Measurements from ENCODE around the gene PACS2. TPM values are rescaled to one million over a fixed set of nuclear protein-coding genes. Genes with fewer than 3 reads are reported as not detected.

Gene PACS2
- total RNA-seq, 4 donors from 2014 or later = 61.5 to 91.1 (median 74.7) TPM

GRCh38 chr14:105304565-105304964 is 10.0 kb upstream of the PACS2 start:
- WGBS, 2 donors (ENCODE audit: low coverage in 1 of 2) = 70 to 78% methylated on average over 9 of the region's 9 CpGs
- TF ChIP-seq POLR2A (IDR thresholded peaks at IDR 0.05) = no peak
- TF ChIP-seq CTCF (IDR thresholded peaks at IDR 0.05) = no peak
- TF ChIP-seq POLR2AphosphoS5 (IDR thresholded peaks at IDR 0.05) = no peak
- TF ChIP-seq EP300 (IDR thresholded peaks at IDR 0.05) = no peak
- Histone ChIP-seq H3K9me3 (no peaks in the 10 kb centered on the region), H3K36me3 (no peaks in the 10 kb centered on the region), H3K4me3 (no peak overlapping the region), H3K27me3 (no peaks in the 10 kb centered on the region), H3K27ac (no peak overlapping the region), H3K4me1 (peaks cover 0 to 13% (median 4%) of the 10 kb centered on the region in 3 donors)
- no peak for ATAC-seq

- Histone ChIP-seq H3K27me3 (no peaks in the 10 kb centered on the region), H3K27ac (no peak overlapping the region), H3K36me3 (no peaks in the 10 kb centered on the region), H3K9me3 (no peaks in the 10 kb centered on the region), H3K4me3 (no peak overlapping the region), H3K4me1 (peaks cover 0 to 6% (median 0%) of the 10 kb centered on the region in 3 donors)
- ATAC-seq = no peak
- WGBS, 2 donors (ENCODE audit: low coverage in 1 of 2) = 60 to 79% methylated on average over 4 to 9 of the region's 9 CpGs
- TF ChIP-seq CTCF (IDR thresholded peaks at IDR 0.05) = no peak
- TF ChIP-seq POLR2A (IDR thresholded peaks at IDR 0.05) = no peak
- no peak for TF ChIP-seq POLR2AphosphoS5 (IDR thresholded peaks at IDR 0.05)
- TF ChIP-seq EP300 (IDR thresholded peaks at IDR 0.05) = no peak
Observed at GRCh38 chr14:105305345-105305744, 9.2 kb upstream of the PACS2 start.

GRCh38 chr14:105305791-105306190 is 8.8 kb upstream of the PACS2 start:
- Histone ChIP-seq H3K9me3 (no peaks in the 10 kb centered on the region), H3K4me3 (no peak overlapping the region), H3K27me3 (no peaks in the 10 kb centered on the region), H3K27ac (no peak overlapping the region), H3K36me3 (no peaks in the 10 kb centered on the region), H3K4me1 (peaks cover 0 to 6% (median 0%) of the 10 kb centered on the region in 3 donors)
- no peak for TF ChIP-seq POLR2A (IDR thresholded peaks at IDR 0.05)
- no peak for TF ChIP-seq EP300 (IDR thresholded peaks at IDR 0.05)
- TF ChIP-seq POLR2AphosphoS5 (IDR thresholded peaks at IDR 0.05) = no peak
- TF ChIP-seq CTCF (IDR thresholded peaks at IDR 0.05) = no peak
- 84% methylated on average over 2 of the region's 9 CpGs; no CpG with 5 or more reads in 1 of the 2 donors for WGBS, 2 donors (ENCODE audit: low coverage in 1 of 2)
- ATAC-seq = no peak

GRCh38 chr14:105307052-105307727 is 7.4 kb upstream of the PACS2 start:
- H3K4me3 ChIP-seq = no peak overlapping the region
- WGBS, 2 donors (ENCODE audit: low coverage in 1 of 2) = 75 to 90% methylated on average over 2 of the region's 4 CpGs
- no peak overlapping the region for H3K27ac ChIP-seq
- H3K4me1 ChIP-seq = peaks cover 0 to 6% (median 0%) of the 10 kb centered on the region in 3 donors
- no peak for TF ChIP-seq EP300 (IDR thresholded peaks at IDR 0.05)
- H3K27me3 ChIP-seq = no peaks in the 10 kb centered on the region
- no peak for ATAC-seq
- H3K36me3 ChIP-seq = no peaks in the 10 kb centered on the region
- no peaks in the 10 kb centered on the region for H3K9me3 ChIP-seq

GRCh38 chr14:105309371-105309770 is 5.2 kb upstream of the PACS2 start:
- TF ChIP-seq POLR2AphosphoS5 (IDR thresholded peaks at IDR 0.05) (no peak), EP300 (IDR thresholded peaks at IDR 0.05) (no peak), POLR2A (IDR thresholded peaks at IDR 0.05) (no peak), CTCF (IDR thresholded peaks at IDR 0.05) (no peak)
- no peaks in the 10 kb centered on the region for H3K9me3 ChIP-seq
- no peak for ATAC-seq
- H3K36me3 ChIP-seq = no peaks in the 10 kb centered on the region
- no peak overlapping the region for H3K27ac ChIP-seq
- no peaks in the 10 kb centered on the region for H3K27me3 ChIP-seq
- peaks cover 0 to 23% (median 7%) of the 10 kb centered on the region in 3 donors for H3K4me1 ChIP-seq
- WGBS, 2 donors (ENCODE audit: low coverage in 1 of 2) = 60 to 100% methylated on average over 1 to 2 of the region's 8 CpGs
- H3K4me3 ChIP-seq = no peak overlapping the region
